IPS-18c (cell line): ENCODE measurements around the gene GSPT1.

ENCODE experiments used
- H3K4me3 ChIP-seq: 2 replicates; pipeline ENCODE4 v1.7.0; 2013; ENCODE audit warnings: low read depth, mild to moderate bottlenecking, low read length, moderate library complexity; ENCODE audit not compliant: insufficient read depth
- H3K9me3 ChIP-seq: one replicate; pipeline ENCODE4 v1.6.1; 2013; ENCODE audit warnings: mild to moderate bottlenecking, low read length, moderate library complexity; ENCODE audit not compliant: control insufficient read depth, insufficient read depth

The GSPT1 gene

GRCh38 chr16:11877374-11877773, 38.4 kb downstream of the GSPT1 start:
- Histone ChIP-seq H3K4me3 (no peak overlapping the region), H3K9me3 (no peaks in the 10 kb centered on the region)

- Histone ChIP-seq H3K4me3 (no peak overlapping the region), H3K9me3 (no peaks in the 10 kb centered on the region)
Measured at GRCh38 chr16:11876306-11876705, 39.5 kb downstream of the GSPT1 start.

DNA sequence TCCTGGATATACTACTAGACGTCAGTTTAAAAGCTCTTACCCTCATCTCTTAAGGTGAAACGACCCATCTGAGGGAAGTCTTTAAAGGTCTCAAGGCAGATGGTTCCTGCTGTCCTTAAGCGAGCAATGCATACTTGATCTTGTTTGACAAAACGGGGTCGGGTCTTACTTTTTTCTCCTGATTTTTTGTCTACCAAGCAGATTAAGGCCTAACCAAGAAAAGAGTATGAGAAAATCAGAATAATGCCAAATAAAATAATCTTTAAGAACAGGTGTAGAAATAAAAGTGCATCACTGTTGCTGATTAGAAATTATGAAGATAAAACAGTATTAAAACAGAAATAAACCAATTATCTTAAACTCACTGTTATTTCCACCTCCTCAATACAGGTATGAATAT, 40.0 kb downstream of the GSPT1 start:
- no peaks in the 10 kb centered on the region for H3K9me3 ChIP-seq
- H3K4me3 ChIP-seq, result no peak overlapping the region

- Histone ChIP-seq H3K4me3 (no peak overlapping the region), H3K9me3 (no peaks in the 10 kb centered on the region)
Measured at GRCh38 chr16:11871193-11871592, 44.6 kb downstream of the GSPT1 start.

GRCh38 chr16:11870399-11870798, 45.4 kb downstream of the GSPT1 start:
- Histone ChIP-seq H3K4me3 (no peak overlapping the region), H3K9me3 (no peaks in the 10 kb centered on the region)

DNA sequence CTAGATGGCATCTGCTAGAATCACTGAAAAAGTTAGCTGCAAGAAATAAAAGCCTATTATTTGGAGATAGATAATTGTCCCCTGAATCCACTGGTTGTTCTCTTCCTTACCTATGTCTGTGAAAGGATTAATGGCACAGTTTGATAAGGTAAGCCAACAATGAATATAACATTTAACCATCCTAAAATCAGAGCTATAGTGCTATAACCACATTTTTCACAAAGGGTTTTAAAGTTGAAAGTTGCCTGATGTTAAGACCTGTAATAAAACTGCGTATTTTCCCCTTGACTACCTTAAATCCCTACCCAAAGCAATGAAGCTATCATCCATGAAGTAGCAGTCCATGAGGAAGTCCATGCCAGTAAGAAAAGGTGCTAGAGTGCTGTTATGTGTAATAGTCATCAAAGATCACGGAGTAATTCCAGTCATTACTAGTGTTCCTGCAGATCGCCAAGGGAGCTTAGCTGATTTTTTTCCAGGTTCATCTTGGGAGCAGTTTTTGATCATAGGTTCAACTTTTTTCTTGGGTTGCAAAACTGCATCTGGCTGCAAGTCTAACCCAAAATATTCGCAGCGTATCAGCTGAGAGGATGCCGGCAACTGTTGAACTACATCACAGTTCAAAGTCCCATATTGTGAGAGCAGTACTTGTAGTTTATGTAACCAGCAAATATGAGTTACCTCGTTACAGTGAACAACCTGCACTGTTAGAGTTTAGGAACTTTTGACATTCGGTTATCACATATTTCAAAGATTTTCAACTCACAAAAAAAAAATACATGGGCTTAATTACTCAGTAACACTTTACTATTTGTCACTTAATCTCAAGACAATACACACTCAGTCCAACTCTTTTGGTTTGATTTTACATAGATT, 46.2 kb downstream of the GSPT1 start:
- H3K4me3 ChIP-seq, result no peak overlapping the region

DNA sequence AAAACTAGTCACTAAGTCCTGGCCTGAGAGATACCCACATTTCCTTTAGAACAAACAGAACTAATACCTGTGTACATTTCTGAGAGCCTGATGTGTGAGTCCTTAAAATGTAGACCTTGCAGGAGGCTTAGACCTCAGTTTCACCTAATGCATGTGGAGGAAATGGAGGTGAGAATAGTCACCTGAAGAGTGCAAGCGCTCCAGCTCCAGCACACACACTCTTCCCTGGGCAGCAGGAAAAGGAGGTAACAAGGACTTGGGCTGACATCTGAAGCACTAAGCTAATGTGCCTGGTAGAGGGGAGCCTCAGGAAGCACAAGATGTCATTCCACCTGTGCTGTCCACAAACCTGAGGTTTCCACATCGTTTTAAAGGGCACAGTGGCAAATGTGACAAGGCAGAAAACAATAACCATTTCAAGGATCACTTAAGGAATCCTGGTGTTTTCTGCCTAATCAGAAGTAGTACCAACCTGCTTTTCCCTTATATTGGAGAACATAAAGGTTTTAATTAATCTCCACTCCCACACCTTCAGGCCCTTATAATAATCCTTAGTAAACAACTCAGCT, 47.3 kb downstream of the GSPT1 start:
- H3K4me3 ChIP-seq, result no peak overlapping the region

More for the DNA sequence above, 46.2 kb downstream of the GSPT1 start:
- no peaks in the 10 kb centered on the region for H3K9me3 ChIP-seq

DNA sequence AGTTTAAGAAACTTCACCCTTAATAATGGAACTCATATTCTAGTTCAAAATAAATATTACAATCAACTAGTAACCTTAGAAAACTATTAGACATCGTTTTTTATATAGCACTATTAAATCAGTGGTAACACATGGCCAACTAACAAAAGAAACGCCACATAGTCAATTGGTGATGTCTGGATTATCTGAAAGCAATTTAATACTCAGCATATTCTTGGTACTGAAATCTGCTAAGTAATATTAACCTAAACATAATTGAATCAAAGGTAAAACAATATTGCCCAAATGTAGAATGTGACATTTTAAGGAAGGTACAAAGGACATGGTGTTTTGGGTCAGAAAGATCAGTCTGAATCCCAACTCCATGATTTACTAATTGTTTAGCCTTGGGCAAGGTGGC, 53.3 kb downstream of the GSPT1 start:
- H3K9me3 ChIP-seq, result no peaks in the 10 kb centered on the region
- no peak overlapping the region for H3K4me3 ChIP-seq

More for the DNA sequence above, 47.3 kb downstream of the GSPT1 start:
- no peaks in the 10 kb centered on the region for H3K9me3 ChIP-seq

- Histone ChIP-seq H3K9me3 (no peaks in the 10 kb centered on the region), H3K4me3 (no peak overlapping the region)
Measured at GRCh38 chr16:11857161-11857560, 58.6 kb downstream of the GSPT1 start.

GRCh38 chr16:11852092-11852809, 63.5 kb downstream of the GSPT1 start:
- Histone ChIP-seq H3K4me3 (peak overlapping the region; percentile 97), H3K9me3 (no peaks in the 10 kb centered on the region)

DNA sequence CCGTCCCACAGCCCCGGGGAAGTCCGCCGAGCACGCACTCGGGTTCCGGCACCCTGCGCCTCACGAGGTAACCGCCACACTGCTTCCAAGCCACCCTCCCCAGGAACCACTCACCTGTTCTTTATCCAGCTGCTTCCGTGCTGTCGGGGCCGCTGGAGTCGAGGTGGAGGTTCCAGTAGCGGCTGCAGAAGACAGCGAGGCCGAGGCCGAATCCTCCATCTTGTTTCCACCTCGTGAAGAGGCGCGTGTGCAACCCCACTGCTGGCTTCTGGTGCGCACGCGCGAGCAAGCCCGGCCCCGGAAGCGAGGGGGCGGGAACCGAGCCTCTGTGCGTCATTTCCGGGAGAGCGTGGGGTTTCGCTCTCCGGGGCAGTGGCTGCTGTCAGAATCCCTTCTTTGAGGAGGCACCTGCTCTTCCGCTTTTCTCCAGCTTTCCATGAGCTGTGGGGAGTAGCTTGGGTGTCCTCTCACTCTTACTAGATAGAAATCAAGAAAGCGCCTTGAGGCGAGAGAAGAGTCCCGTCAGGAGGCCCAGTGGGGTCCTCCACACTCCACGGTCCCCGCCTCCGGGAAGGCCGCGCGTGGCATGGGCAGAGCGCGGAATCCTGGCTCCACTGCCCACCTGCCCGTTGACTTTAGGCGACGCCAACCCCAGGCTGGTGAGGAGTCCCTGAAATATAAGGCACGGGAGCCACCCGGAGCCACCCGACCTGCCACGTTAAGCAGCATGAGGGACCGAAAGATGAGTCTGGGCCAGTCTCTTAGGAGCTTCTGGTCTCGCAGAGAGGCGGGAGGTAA, 64.3 kb downstream of the GSPT1 start, which contains the start of gene RSL1D1:
TSS of gene RSL1D1 (minus strand) at position 249 of the 798 bp plus-strand sequence. CDS start at position 219, 30 bp downstream.
- Histone ChIP-seq H3K9me3 (no peaks in the 10 kb centered on the region), H3K4me3 (peak within 1 kb of the TSS; percentile 97)

GRCh38 chr16:11848842-11849241, 66.9 kb downstream of the GSPT1 start:
- Histone ChIP-seq H3K9me3 (no peaks in the 10 kb centered on the region), H3K4me3 (no peak overlapping the region)

- peaks cover 2% of the 10 kb centered on the region for H3K9me3 ChIP-seq
- no peak overlapping the region for H3K4me3 ChIP-seq
Measured at GRCh38 chr16:11844499-11844898, 71.3 kb downstream of the GSPT1 start.

- H3K9me3 ChIP-seq, result peaks cover 2% of the 10 kb centered on the region
Measured at GRCh38 chr16:11843861-11844260, 71.9 kb downstream of the GSPT1 start.

GRCh38 chr16:11843206-11843605, 72.5 kb downstream of the GSPT1 start:
- Histone ChIP-seq H3K4me3 (no peak overlapping the region), H3K9me3 (peaks cover 2% of the 10 kb centered on the region)

More at GRCh38 chr16:11843861-11844260, 71.9 kb downstream of the GSPT1 start:
- no peak overlapping the region for H3K4me3 ChIP-seq

DNA sequence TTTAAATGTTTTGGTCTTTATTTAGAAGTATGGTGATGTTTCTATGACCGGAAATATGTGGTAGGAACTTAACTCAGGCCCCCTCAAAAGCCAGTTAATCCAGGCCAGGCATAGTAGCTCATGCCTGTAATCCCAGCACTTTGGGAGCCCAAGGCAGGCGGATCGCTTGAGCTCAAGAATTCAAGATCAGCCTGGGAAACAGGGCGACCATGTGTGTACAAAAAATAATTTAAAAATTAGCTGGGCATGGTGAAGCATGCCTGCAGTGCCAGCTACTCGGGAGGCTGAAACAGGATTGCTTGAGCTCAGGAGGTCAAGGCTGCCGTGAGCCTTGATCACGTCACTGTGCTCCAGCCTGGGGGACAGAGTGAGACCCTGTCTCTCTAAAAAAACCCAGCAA, 74.7 kb downstream of the GSPT1 start:
- Histone ChIP-seq H3K4me3 (no peak overlapping the region), H3K9me3 (peaks cover 2% of the 10 kb centered on the region)

DNA sequence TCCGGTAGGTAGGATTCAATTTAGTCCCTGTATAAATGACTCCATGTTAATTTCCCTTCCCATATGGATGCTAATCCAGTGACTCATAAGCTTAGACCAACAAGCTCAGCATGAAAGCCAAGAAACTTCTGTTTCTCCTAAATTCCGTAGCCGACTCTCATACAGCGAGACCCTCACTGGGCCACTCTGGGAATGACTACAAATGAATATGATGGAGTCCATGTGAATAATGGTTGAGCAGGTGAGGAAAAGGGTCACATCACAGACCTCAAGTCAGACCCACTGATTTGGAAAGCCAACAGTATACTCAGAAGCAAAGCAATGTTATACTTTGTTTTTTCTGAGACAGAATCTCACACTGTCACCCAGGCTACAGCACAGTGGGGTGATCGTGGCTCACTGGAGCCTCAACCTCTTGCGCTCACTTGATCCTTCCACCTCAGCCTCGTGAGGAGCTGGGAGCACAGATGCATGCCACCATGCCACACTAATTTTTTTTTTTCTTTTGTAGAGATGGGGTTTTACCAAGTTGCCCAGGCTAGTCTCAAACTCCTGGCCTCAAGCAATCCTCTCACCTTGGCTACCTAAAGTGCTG, 79.0 kb downstream of the GSPT1 start:
- no peak overlapping the region; the same call in 1 of the 2 replicates for H3K4me3 ChIP-seq

More for the DNA sequence above, 79.0 kb downstream of the GSPT1 start:
- H3K9me3 ChIP-seq, result no peaks in the 10 kb centered on the region
